Muscle layer of duodenum (tissue), 2 donors: ENCODE data around the gene CDH23.
"Not testable (repeated sequence)": the region's sequence is repeated elsewhere in the genome, so short reads cannot be mapped to it uniquely, and the experiment has no call there.

Experiments used
- H3K27ac ChIP-seq: one replicate; pipeline ENCODE4 v1.7.0; 2013; ENCODE audit warnings: mild to moderate bottlenecking, low read length
- H3K27me3 ChIP-seq: one replicate; pipeline ENCODE4 v1.7.0; 2013; ENCODE audit warnings: low read depth, mild to moderate bottlenecking, control low read depth, low read length
- H3K36me3 ChIP-seq, 2 donors: one replicate each; pipeline ENCODE4 v1.7.0; 2013; ENCODE audit warnings: low read length in 2 of 2, control low read depth in 1 of 2, mild to moderate bottlenecking in 1 of 2; ENCODE audit not compliant: insufficient read depth in 2 of 2, control insufficient read depth in 1 of 2
- H3K4me1 ChIP-seq, 2 donors: one replicate each; pipeline ENCODE4 v1.7.0; 2013; ENCODE audit warnings: low read length in 2 of 2, mild to moderate bottlenecking in 2 of 2, control low read depth in 1 of 2, moderate library complexity in 1 of 2; ENCODE audit not compliant: insufficient read depth in 2 of 2, control insufficient read depth in 1 of 2
- H3K4me3 ChIP-seq, 2 donors: one replicate each; pipeline ENCODE4 v1.7.0; 2013; ENCODE audit warnings: low read length in 2 of 2, low read depth in 1 of 2, mild to moderate bottlenecking in 1 of 2
- H3K9me3 ChIP-seq, 2 donors: one replicate each; pipeline ENCODE4 v1.7.0; 2013; ENCODE audit warnings: low read length in 2 of 2, control low read depth in 1 of 2, mild to moderate bottlenecking in 1 of 2; ENCODE audit not compliant: control insufficient read depth in 1 of 2
- donor health status: healthy.

CDH23 gene

GRCh38 chr10:71850743-71851464 is 454.2 kb downstream of the CDH23 start, which contains the start of gene PSAP:
TSS of gene PSAP (minus strand) at chr10:71851251. CDS start at chr10:71851221, 30 bp downstream.
- H3K27ac ChIP-seq = peak within 1 kb of the TSS; percentile 92
- no peaks in the 10 kb centered on the region for H3K9me3 ChIP-seq
- peaks cover 12 to 32% of the 10 kb centered on the region in 2 donors for H3K4me1 ChIP-seq
- peaks cover 0 to 3% of the 10 kb centered on the region in 2 donors for H3K36me3 ChIP-seq
- no peaks in the 10 kb centered on the region for H3K27me3 ChIP-seq
- H3K4me3 ChIP-seq = peak within 1 kb of the TSS; percentile 95

GRCh38 chr10:71851465-71852095 is 454.9 kb downstream of the CDH23 start:
- H3K4me1 ChIP-seq = peaks cover 12 to 28% of the 10 kb centered on the region in 2 donors

GRCh38 chr10:71852355-71852937 is 455.7 kb downstream of the CDH23 start:
- H3K36me3 ChIP-seq = peaks cover 0 to 3% of the 10 kb centered on the region in 2 donors
- no peaks in the 10 kb centered on the region for H3K9me3 ChIP-seq
- peaks cover 12 to 25% of the 10 kb centered on the region in 2 donors for H3K4me1 ChIP-seq
- H3K27ac ChIP-seq = no peak overlapping the region
- no peak overlapping the region for H3K4me3 ChIP-seq
- no peaks in the 10 kb centered on the region for H3K27me3 ChIP-seq

More at GRCh38 chr10:71851465-71852095, 454.9 kb downstream of the CDH23 start:
- H3K27me3 ChIP-seq, H3K36me3 ChIP-seq, H3K9me3 ChIP-seq: not testable (repeated sequence)
- H3K27ac ChIP-seq = peak overlapping the region; percentile 92
- peak overlapping the region; percentile 95 for H3K4me3 ChIP-seq

- Histone ChIP-seq H3K4me1 (peaks cover 4 to 13% of the 10 kb centered on the region in 2 donors), H3K4me3 (no peak overlapping the region), H3K36me3 (peaks cover 0 to 3% of the 10 kb centered on the region in 2 donors), H3K27me3 (no peaks in the 10 kb centered on the region), H3K9me3 (no peaks in the 10 kb centered on the region), H3K27ac (no peak overlapping the region)
Observed at GRCh38 chr10:71854031-71854430, 457.3 kb downstream of the CDH23 start.

GRCh38 chr10:71856619-71857018 is 459.9 kb downstream of the CDH23 start:
- H3K27me3 ChIP-seq = no peaks in the 10 kb centered on the region
- peaks cover 11 to 17% of the 10 kb centered on the region in 2 donors for H3K4me1 ChIP-seq
- no peaks in the 10 kb centered on the region for H3K36me3 ChIP-seq
- H3K9me3 ChIP-seq = no peaks in the 10 kb centered on the region
- H3K4me3 ChIP-seq = no peak overlapping the region
- no peak overlapping the region for H3K27ac ChIP-seq

GRCh38 chr10:71857934-71858890 is 461.5 kb downstream of the CDH23 start:
- no peak overlapping the region for H3K27ac ChIP-seq
- H3K36me3 ChIP-seq = no peaks in the 10 kb centered on the region
- H3K4me1 ChIP-seq = peaks cover 6 to 16% of the 10 kb centered on the region in 2 donors
- no peak overlapping the region for H3K4me3 ChIP-seq
- H3K27me3 ChIP-seq = no peaks in the 10 kb centered on the region
- no peaks in the 10 kb centered on the region for H3K9me3 ChIP-seq

GRCh38 chr10:71860243-71861029 is 463.7 kb downstream of the CDH23 start:
- Histone ChIP-seq H3K4me1 (peaks cover 6 to 16% of the 10 kb centered on the region in 2 donors), H3K36me3 (no peaks in the 10 kb centered on the region), H3K27ac (peak overlapping the region; percentile 96), H3K9me3 (no peaks in the 10 kb centered on the region), H3K27me3 (no peaks in the 10 kb centered on the region), H3K4me3 (peak overlapping the region in 1 of 2 donors; percentile 13)

GRCh38 chr10:71863203-71863602 is 466.5 kb downstream of the CDH23 start:
- Histone ChIP-seq H3K9me3 (no peaks in the 10 kb centered on the region), H3K27me3 (no peaks in the 10 kb centered on the region), H3K4me1 (peaks cover 6 to 16% of the 10 kb centered on the region in 2 donors), H3K4me3 (no peak overlapping the region), H3K36me3 (no peaks in the 10 kb centered on the region), H3K27ac (no peak overlapping the region)

- Histone ChIP-seq H3K36me3 (no peaks in the 10 kb centered on the region), H3K4me3 (no peak overlapping the region), H3K4me1 (peaks cover 6 to 12% of the 10 kb centered on the region in 2 donors), H3K27ac (no peak overlapping the region), H3K9me3 (no peaks in the 10 kb centered on the region), H3K27me3 (no peaks in the 10 kb centered on the region)
Observed at GRCh38 chr10:71864911-71865361, 468.2 kb downstream of the CDH23 start.
